SHP77 (cell line): ENCODE results near the gene ARHGAP44.

ENCODE experiments used
- DNase-seq, 2 experiments: peaks; one replicate each; lab custom pipeline; 2025; lab: John Stamatoyannopoulos, UW

The ARHGAP44 gene

DNA sequence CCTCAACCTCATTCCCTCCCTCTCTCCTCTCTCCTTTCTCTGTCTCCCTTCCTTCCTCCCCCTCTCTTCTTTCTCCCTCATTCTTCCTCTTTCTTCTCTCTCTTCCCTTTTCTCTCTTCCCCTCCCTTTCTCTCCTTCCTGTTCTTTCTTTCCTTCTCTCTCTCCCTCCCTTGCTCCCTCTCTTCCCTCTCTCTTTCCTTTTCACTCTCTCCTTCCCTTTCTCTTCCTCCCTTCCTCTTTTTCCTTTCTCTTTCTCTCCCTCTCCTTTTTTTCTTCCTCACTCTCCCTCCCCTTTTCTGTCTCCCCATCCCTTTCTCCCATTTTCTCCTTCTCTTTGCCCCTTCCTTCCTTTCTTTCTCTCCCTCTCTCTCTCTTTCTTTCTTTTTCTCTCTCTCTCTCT, 236.4 kb downstream of the ARHGAP44 start:
- DNase-seq: no peak

DNA sequence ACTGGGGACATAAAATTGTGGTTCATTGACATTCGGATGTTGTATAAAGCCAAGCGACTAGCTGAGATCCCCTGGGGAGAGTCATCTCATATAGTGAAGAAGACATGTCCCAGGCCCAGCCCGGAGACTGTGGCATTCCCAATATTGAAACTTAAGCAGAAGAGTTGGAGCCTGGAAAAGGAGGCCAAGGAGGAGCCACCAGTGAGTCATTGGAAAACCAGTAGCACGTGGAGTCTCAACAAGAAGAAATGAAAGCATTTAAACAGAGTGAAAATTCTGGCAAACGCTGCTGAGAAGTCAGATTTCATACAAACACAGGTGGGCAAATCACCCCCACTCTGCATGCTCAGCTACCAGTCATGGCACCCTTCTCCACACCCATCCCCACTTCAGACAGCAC, 237.9 kb downstream of the ARHGAP44 start:
- DNase-seq: no peak

DNA sequence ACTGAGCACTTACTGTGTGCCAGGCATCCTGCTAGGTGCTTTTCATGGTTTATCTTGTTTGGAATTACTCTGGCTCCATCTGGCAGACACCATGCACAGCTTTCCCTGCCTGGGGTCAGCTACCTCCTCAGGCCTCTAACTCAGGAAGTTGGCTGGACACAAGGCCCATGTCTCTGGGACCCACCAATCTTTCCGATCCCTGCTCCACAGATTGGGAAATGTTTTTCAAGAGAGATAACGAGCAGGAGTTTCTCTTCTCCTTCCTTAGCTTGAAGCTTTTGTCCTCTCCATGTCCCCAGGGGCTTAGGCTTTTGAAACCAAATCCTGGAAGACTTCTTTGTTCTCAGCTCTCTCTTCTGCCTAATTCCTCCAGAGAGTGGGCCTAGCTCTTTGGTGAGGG, 240.0 kb downstream of the ARHGAP44 start:
- no peak for DNase-seq

DNA sequence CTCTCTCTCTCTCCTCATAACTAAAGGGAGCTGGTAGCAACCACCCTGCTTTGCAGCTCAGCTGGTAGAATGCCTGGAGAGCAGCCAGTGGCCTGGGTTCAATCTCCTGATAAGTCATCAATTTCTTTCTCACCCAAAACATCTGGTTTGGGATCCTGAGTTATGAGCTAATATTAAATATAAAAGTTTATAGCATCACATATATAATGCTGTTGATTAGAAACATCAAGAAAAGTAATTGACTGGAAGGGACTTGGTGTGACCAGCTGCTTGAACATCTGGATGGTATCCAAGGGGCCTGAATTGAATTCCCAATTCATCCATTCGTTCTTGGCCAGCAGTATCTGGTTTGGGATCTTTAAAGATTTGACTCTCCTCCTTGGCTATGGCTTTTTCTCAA, 240.8 kb downstream of the ARHGAP44 start:
- DNase-seq: no peak

DNA sequence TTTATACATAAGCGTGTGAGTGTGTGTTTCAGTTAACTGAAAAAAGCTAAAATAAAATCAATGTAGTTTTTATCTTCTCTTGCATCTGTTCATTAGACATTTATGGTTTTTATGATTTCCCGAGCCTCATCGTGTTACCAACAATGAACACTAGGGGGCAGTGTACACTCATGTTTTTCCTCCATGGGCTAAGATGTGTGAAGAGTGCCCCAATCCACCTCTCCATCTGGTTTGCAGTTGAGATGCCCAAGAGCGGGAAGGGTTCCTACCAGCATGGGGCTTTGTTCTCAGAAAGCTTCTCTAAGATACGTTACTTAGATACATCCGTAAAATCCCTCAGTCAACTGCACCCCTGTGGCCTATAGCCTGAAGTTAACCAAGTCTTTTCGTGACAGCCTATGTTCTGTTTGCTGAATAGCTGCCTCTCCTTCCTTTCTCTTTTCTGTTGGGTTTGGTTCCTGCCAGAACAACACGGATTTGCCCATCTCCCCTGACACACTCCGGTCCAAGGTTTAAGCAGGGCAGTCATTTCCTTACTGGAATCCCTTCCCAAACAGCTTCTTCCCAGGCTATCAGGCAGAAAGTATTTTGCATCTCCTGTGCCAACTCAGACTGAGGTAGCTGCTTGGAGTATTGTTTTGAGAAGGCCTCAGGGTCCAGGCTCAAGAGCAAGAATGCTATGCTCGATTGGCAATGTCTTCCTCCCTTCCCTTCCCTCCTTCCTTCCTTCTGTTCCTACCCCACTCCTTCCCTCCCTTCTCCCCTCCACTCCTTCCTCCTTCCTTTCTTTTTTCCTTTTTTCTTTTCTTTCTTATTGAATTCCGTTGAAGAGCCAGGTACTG, 241.4 kb downstream of the ARHGAP44 start:
- peak; percentile 64 to 67 for DNase-seq

DNA sequence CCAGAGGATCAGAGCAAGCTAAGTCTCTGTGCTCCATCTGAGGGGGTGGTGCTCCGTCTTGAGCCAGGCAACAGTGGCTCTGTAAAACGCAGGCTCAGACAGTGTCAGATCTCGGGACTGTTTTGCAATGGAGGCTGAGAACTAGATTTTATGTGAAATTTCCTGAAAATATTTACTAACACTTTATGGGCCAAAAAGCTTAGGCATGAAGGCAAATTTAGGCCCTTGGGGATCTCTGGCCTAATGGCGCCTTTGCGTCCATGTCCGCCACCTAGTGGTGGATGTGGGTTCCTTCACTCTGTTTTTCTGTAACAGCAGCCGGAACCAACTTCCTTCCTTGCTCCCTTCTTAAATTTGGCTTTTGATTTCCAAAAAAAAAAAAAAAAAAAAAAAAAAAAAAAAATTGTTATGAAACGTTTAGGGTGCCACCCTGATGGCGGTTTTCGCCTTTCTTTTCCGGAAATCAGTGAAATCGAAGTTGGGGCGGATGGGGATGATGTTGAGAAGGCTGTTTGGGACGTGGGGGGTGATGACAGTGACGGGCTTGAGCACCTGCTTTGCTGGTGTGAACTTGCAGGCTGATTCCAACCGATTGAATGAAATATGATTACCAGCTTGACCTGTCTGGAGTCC, 242.5 kb downstream of the ARHGAP44 start:
- peak; percentile 43 to 53 for DNase-seq

DNA sequence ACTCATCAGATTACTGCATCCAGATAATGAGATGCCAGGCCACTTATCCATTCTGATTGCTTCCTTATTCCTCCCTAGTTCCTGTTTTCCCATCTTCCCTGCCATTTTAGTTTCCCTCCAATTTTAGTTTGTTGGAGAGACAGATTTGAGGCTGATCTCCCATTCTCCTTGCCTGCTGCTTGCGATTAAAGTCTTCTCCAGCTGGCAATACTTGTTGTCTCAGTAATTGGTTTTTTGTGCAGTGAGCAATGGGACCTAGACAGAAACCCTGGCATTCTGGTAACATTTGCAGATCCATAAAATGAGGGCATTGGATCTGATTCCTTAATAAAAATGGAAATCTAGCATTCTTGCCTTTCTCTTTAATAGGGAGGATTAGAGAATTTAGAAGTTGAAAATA, 246.1 kb downstream of the ARHGAP44 start:
- no peak for DNase-seq

DNA sequence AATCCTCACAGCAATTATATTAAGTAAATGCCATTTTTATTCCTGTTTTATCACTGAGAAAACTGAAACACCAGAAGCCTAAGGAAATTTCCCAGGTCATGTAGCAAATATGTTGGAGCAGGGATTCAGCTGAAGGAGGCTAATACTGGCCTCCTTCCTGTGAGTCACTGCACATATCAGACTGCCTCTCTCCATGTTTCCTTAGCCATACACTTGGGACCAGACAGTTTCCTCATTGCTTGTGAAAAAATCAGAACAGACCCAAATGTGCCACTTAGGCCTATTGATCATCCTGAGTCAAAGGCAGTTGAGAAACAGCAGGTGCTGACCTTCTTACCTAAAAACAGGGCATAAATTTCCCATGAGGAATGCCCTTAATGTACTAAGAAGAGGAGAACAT, 247.5 kb downstream of the ARHGAP44 start:
- no peak for DNase-seq

DNA sequence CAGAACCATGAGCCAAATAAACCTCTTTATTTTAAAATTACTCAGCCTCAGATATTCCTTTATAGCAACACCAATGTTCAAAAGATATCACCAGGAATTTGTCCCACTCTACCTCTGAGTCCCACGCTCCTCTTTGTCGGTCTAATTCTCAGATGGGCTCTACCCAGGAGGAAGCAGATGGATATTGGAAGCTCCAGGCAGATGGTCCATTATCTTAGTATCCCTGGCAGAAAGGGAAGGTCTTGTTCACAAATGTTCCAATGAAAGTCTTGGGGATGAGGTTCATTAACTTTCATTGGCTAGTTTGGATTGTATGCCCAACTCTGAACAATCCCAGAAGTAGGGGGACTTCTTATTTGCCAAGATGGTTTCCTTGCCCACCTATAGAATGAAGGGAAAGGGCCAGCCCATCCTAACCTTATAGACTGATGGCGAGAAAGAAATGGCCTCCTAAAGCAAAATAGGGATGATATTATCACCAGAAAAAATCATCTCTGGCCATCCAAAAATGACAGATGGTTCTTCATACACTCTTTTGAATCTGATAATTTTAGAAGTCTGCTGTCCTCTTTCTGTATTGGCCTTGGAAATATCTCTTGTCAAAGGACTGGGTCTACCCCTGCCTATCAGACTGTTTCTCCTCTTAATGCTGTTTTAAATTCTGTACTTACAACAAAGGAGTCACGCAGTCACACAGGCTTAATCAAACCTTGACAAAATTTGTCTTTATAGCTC, 249.8 kb downstream of the ARHGAP44 start:
- DNase-seq: no peak
